CD14-positive monocyte (primary cell): ENCODE data around the gene ANKRD29. TPM values are rescaled to one million over a fixed set of nuclear protein-coding genes. Genes with fewer than 3 reads are reported as not detected.

Experiments used
- DNase-seq, 3 donors: peaks; one replicate each; pipeline ENCODE4 v3.0.0-alpha.2; 2011 to 2022
- H2AFZ ChIP-seq: 2 replicates; pipeline ENCODE4 v1.6.0; 2012; ENCODE audit warnings: mild to moderate bottlenecking, low read depth, low read length, inconsistent platforms; ENCODE audit not compliant: insufficient read depth, poor library complexity, severe bottlenecking
- H3K27ac ChIP-seq, 2 donors: 1 replicate in 1 of 2; 2 replicates in 1 of 2; pipeline ENCODE4 v1.5.1; 2012 to 2013; ENCODE audit warnings: low read length in 2 of 2, control low read depth in 1 of 2, inconsistent platforms in 1 of 2, low read depth in 1 of 2, mild to moderate bottlenecking in 1 of 2
- H3K27me3 ChIP-seq, 2 donors: one replicate each; pipeline versions ENCODE4 v1.6.0 to v1.6.1; 2011 to 2013; ENCODE audit warnings: low read length in 2 of 2; ENCODE audit not compliant: control insufficient read depth in 2 of 2, insufficient read depth in 2 of 2
- H3K36me3 ChIP-seq, 2 donors: replicated peaks in 1 of 2; 1 replicate in 1 of 2; 2 replicates in 1 of 2; pipeline versions ENCODE4 v1.5.1 to v1.6.1; 2012 to 2013; ENCODE audit warnings: low read length in 2 of 2, control low read depth in 1 of 2, inconsistent platforms in 1 of 2, mild to moderate bottlenecking in 1 of 2; ENCODE audit not compliant: insufficient read depth in 2 of 2, control insufficient read depth in 1 of 2
- H3K4me1 ChIP-seq, 2 donors: 1 replicate in 1 of 2; 2 replicates in 1 of 2; pipeline versions ENCODE4 v1.5.1 to v1.6.1; 2012 to 2013; ENCODE audit warnings: low read length in 2 of 2, control low read depth in 1 of 2, inconsistent platforms in 1 of 2, mild to moderate bottlenecking in 1 of 2, moderate library complexity in 1 of 2; ENCODE audit not compliant: insufficient read depth in 2 of 2, control insufficient read depth in 1 of 2
- H3K4me2 ChIP-seq: replicated peaks from 2 replicates; pipeline ENCODE3; 2012; ENCODE audit warnings: low read length, moderate library complexity, mild to moderate bottlenecking; ENCODE audit not compliant: poor library complexity, severe bottlenecking; ENCODE audit errors: extremely low read depth
- H3K4me3 ChIP-seq, 3 experiments: fragments of 200-600 bp in 1 of 3; sonication (generic) in 1 of 3; replicated peaks in 1 of 3; 1 replicate in 2 of 3; 2 replicates in 1 of 3; pipeline ENCODE4 v1.5.1; 2011 to 2013; ENCODE audit warnings: low read length in 3 of 3, mild to moderate bottlenecking in 3 of 3, control low read depth in 2 of 3, low read depth in 2 of 3, inconsistent platforms in 1 of 3, moderate library complexity in 1 of 3
- H3K79me2 ChIP-seq: 2 replicates; pipeline ENCODE4 v1.6.0; 2012; ENCODE audit warnings: mild to moderate bottlenecking, control low read depth, inconsistent platforms, low read length, moderate library complexity; ENCODE audit not compliant: insufficient read depth
- H3K9ac ChIP-seq: 2 replicates; pipeline ENCODE4 v1.6.0; 2017; ENCODE audit warnings: low read length, mild to moderate bottlenecking; ENCODE audit not compliant: insufficient read depth, poor library complexity, severe bottlenecking
- H3K9me3 ChIP-seq, 2 donors: replicated peaks in 1 of 2; 1 replicate in 1 of 2; 2 replicates in 1 of 2; pipeline versions ENCODE4 v1.5.1 to v1.6.1; 2012 to 2013; ENCODE audit warnings: low read length in 2 of 2, control low read depth in 1 of 2; ENCODE audit not compliant: control insufficient read depth in 1 of 2, insufficient read depth in 1 of 2
- H4K20me1 ChIP-seq: 2 replicates; pipeline ENCODE4 v1.6.0; 2012; ENCODE audit warnings: mild to moderate bottlenecking, low read length, control low read depth, moderate library complexity; ENCODE audit not compliant: insufficient read depth
- H3K27ac Mint-ChIP-seq, 7 donors: one replicate each; pipeline ENCODE4 v1.8.0; 2020; ENCODE audit warnings: mild to moderate bottlenecking in 7 of 7, mixed read lengths in 7 of 7, moderate library complexity in 6 of 7, inconsistent platforms in 2 of 7
- H3K27me3 Mint-ChIP-seq, 3 donors: one replicate each; pipeline ENCODE4 v1.8.0; 2021 to 2022; ENCODE audit warnings: low read depth in 3 of 3, mild to moderate bottlenecking in 3 of 3, mixed read lengths in 3 of 3, moderate library complexity in 3 of 3, inconsistent platforms in 1 of 3
- H3K36me3 Mint-ChIP-seq, 2 donors: one replicate each; pipeline ENCODE4 v1.8.0; 2020; ENCODE audit warnings: mixed read lengths in 2 of 2, inconsistent platforms in 1 of 2, mild to moderate bottlenecking in 1 of 2
- H3K4me1 Mint-ChIP-seq: one replicate; pipeline ENCODE4 v1.8.0; 2020; ENCODE audit warnings: mild to moderate bottlenecking, mixed read lengths
- H3K4me3 Mint-ChIP-seq, 2 donors: one replicate each; pipeline ENCODE4 v1.8.0; 2020; ENCODE audit warnings: mild to moderate bottlenecking in 2 of 2, mixed read lengths in 2 of 2, moderate library complexity in 1 of 2
- H3K9me3 Mint-ChIP-seq, 7 donors: one replicate each; pipeline ENCODE4 v1.8.0; 2020 to 2022; ENCODE audit warnings: mixed read lengths in 7 of 7, mild to moderate bottlenecking in 6 of 7, moderate library complexity in 6 of 7, inconsistent platforms in 2 of 7
- WGBS: methylation state at CpG from one replicate; pipeline ENCODE4 v1.1.5; 2013; ENCODE audit warnings: missing lambda C conversion rate; ENCODE audit not compliant: insufficient coverage; 5-methylcytosine and 5-hydroxymethylcytosine counted together
- intact Hi-C, 2 donors: fragments of 100-400 bp; cut with micrococcal nuclease; formaldehyde crosslinking; loops; one replicate each; pipeline versions ENCODE4 v1.15.0 to v1.15.1; 2023
- polyA plus RNA-seq, 3 donors: library from polyadenylated mRNA; depleted of rRNA in 1 of 3; unstranded in 2 of 3; stranded (reverse) in 1 of 3; fragments of 300-500 nt in 2 of 3; fragments of >200 nt in 1 of 3; fragmentation: Illumina TruSeq in 2 of 3; gene quantifications; 1 replicate in 2 of 3; 2 replicates in 1 of 3; pipeline ENCODE4 v1.2.3, GENCODE V29; 2012 to 2021
- TF ChIP-seq, protein P1 (sequence below): fragments of 200-600 bp; IDR thresholded peaks from one replicate; pipeline ENCODE4 v1.8.0; 2022; ENCODE audit warnings: antibody characterized with exemption, mild to moderate bottlenecking

Gene ANKRD29
- polyA plus RNA-seq, 3 donors = 0.03 to 0.11 TPM; not detected in 1

- WGBS = no CpG with 5 or more reads among the region's 5 CpGs
These were observed 25.8 kb upstream of the ANKRD29 start for GRCh38 chr18:23688528-23688927.

GRCh38 chr18:23684515-23685197, 21.9 kb upstream of the ANKRD29 start:
- no CpG with 5 or more reads among the region's 5 CpGs for WGBS
- no peaks in the 10 kb centered on the region for H3K36me3 Mint-ChIP-seq
- TF ChIP-seq, protein P1, sequence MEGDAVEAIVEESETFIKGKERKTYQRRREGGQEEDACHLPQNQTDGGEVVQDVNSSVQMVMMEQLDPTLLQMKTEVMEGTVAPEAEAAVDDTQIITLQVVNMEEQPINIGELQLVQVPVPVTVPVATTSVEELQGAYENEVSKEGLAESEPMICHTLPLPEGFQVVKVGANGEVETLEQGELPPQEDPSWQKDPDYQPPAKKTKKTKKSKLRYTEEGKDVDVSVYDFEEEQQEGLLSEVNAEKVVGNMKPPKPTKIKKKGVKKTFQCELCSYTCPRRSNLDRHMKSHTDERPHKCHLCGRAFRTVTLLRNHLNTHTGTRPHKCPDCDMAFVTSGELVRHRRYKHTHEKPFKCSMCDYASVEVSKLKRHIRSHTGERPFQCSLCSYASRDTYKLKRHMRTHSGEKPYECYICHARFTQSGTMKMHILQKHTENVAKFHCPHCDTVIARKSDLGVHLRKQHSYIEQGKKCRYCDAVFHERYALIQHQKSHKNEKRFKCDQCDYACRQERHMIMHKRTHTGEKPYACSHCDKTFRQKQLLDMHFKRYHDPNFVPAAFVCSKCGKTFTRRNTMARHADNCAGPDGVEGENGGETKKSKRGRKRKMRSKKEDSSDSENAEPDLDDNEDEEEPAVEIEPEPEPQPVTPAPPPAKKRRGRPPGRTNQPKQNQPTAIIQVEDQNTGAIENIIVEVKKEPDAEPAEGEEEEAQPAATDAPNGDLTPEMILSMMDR = no peak
- Histone ChIP-seq H3K27me3 (peaks cover 30 to 35% of the 10 kb centered on the region in 2 donors), H3K36me3 (no peaks in the 10 kb centered on the region), H2AFZ (no peak overlapping the region), H3K9ac (no peak overlapping the region), H3K4me1 (peaks cover 6 to 11% of the 10 kb centered on the region in 2 donors), H3K79me2 (no peaks in the 10 kb centered on the region), H3K9me3 (no peaks in the 10 kb centered on the region), H3K27ac (no peak overlapping the region), H3K4me2 (no peak overlapping the region), H3K4me3 (no peak overlapping the region), H4K20me1 (no peaks in the 10 kb centered on the region)
- peaks cover 40 to 68% (median 42%) of the 10 kb centered on the region in 3 donors for H3K27me3 Mint-ChIP-seq
- H3K27ac Mint-ChIP-seq = no peak overlapping the region
- peak overlapping the region in 1 of 2 donors; percentile 37 for H3K4me3 Mint-ChIP-seq
- peaks cover 0 to 6% (median 2%) of the 10 kb centered on the region in 7 donors for H3K9me3 Mint-ChIP-seq
- no peak for DNase-seq
- peaks cover 5% of the 10 kb centered on the region for H3K4me1 Mint-ChIP-seq
- intact Hi-C loops = no loop called here

More at GRCh38 chr18:23688528-23688927, 25.8 kb upstream of the ANKRD29 start:
- H3K79me2 ChIP-seq = no peaks in the 10 kb centered on the region
- no peak overlapping the region for H2AFZ ChIP-seq
- H3K9ac ChIP-seq = no peak overlapping the region
- H3K9me3 Mint-ChIP-seq = peaks cover 0 to 6% (median 1%) of the 10 kb centered on the region in 7 donors
- no peak overlapping the region for H3K4me3 ChIP-seq
- H3K4me2 ChIP-seq = peak overlapping the region; percentile 72
- H3K4me3 Mint-ChIP-seq = peak overlapping the region in 1 of 2 donors; percentile 77
- peaks cover 10% of the 10 kb centered on the region for H3K4me1 Mint-ChIP-seq
- H3K36me3 Mint-ChIP-seq = no peaks in the 10 kb centered on the region
- H3K4me1 ChIP-seq = peaks cover 11 to 17% of the 10 kb centered on the region in 2 donors
- H3K27me3 Mint-ChIP-seq = peaks cover 54 to 71% (median 55%) of the 10 kb centered on the region in 3 donors
- peaks cover 0 to 7% of the 10 kb centered on the region in 2 donors for H3K9me3 ChIP-seq
- H3K36me3 ChIP-seq = no peaks in the 10 kb centered on the region
- H3K27ac ChIP-seq = no peak overlapping the region
- intact Hi-C loops = no loop called here
- TF ChIP-seq, protein P1 = no peak
- H3K27ac Mint-ChIP-seq = peak overlapping the region in 1 of 7 donors; percentile 7
- no peaks in the 10 kb centered on the region for H4K20me1 ChIP-seq
- peaks cover 32 to 58% of the 10 kb centered on the region in 2 donors for H3K27me3 ChIP-seq
- DNase-seq = no peak
